ENCODE measurements around the gene LBH.

Gene LBH

DNA sequence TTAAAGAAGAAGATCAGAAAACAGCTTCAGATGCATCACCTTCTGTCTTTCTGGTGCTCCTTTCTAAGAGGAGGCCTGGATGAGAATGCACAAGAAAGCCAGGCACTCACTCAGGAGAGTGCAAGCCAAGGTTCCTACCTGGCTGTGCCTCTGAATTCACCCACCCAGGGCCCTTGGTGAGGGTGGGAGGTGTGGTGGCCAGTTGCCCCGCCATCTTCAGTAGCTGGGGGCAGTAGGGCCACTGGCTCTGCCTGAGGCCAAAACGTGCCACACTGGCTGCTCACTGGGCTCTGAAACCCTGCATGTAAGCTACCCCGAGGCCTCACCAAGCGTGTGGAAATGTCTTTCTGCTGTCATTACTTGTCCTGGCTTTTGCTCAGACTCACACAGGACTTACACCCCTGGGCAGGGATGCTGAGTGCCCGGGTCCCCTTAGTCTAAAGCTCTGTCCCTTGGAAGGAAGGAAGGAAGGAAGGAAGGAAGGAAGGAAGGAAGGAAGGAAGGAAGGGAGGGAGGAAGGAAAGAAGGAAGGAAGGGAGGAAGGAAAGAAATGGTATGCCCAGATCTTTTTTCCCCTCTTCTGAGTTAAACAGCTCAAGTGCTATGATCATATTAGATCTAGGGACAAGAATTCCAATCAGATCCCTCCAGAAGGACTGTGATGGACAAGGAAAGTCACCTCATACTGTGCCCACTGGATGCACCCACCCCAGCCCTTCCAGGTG, 8.5 kb upstream of the LBH start:
- Histone ChIP-seq H3K36me3 (ENCODE audit: control insufficient read depth, insufficient read depth, low read length) (no peaks in the 10 kb centered on the region), H3K4ac (ENCODE audit: low read depth, low read length) (no peak overlapping the region), H3K4me2 (ENCODE audit: low read length) (no peak overlapping the region), H2BK120ac (ENCODE audit: low read depth, low read length) (no peak overlapping the region), H3K56ac (ENCODE audit: low read length) (no peak overlapping the region), H3K4me1 (ENCODE audit: control insufficient read depth, low read depth, low read length) (peaks cover 13% of the 10 kb centered on the region), H3K4me3 (ENCODE audit: low read length) (no peak overlapping the region), H3K27ac (ENCODE audit: low read depth, low read length) (no peak overlapping the region), H2BK15ac (replicated peaks; ENCODE audit: low read depth) (no peak overlapping the region), H3K23ac (ENCODE audit: low read length) (no peak overlapping the region), H2AK5ac (ENCODE audit: low read length) (no peak overlapping the region), H3K9ac (ENCODE audit: low read length) (no peak overlapping the region), H3K79me1 (ENCODE audit: low read length) (no peaks in the 10 kb centered on the region), H3K79me2 (ENCODE audit: control insufficient read depth, insufficient read depth, low read length) (no peaks in the 10 kb centered on the region), H3K27me3 (ENCODE audit: insufficient read depth, low read length, poor library complexity) (no peaks in the 10 kb centered on the region), H2BK5ac (ENCODE audit: low read length) (no peak overlapping the region), H4K8ac (ENCODE audit: low read depth, low read length) (no peak overlapping the region), H3K18ac (ENCODE audit: low read length) (no peak overlapping the region), H4K5ac (ENCODE audit: low read length) (no peak overlapping the region)
- DNase-seq, result no peak
- WGBS (ENCODE audit: extremely low coverage, insufficient coverage, low lambda C conversion rate), result no CpG with 5 or more reads among the region's 5 CpGs

DNA sequence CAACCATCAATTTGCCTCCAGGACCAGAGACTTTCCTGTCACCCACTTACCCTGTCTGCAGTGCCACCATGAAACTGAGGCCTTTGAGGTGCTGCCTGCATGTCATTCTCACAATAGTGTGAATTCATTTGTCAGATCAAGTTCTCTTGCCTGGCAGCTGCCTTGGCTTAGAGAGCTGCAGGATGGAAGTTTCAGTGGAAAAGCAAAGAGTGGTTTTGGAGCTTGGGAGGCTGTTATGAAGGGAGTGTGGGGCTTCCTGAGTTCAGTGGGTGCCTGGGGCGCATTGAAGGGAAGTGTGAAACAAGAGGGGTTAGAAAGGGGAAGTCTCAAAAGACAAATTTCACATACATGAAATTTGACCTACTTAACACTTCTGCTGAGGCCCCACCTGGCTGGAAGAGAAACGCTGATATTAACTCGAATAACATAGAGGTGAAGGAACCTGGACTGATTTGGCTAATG, 7.9 kb upstream of the LBH start:
- Histone ChIP-seq H3K9ac (ENCODE audit: low read length) (no peak overlapping the region), H3K18ac (ENCODE audit: low read length) (no peak overlapping the region), H3K36me3 (ENCODE audit: control insufficient read depth, insufficient read depth, low read length) (no peaks in the 10 kb centered on the region), H2BK120ac (ENCODE audit: low read depth, low read length) (no peak overlapping the region), H3K4me2 (ENCODE audit: low read length) (no peak overlapping the region), H2BK5ac (ENCODE audit: low read length) (no peak overlapping the region), H3K56ac (ENCODE audit: low read length) (no peak overlapping the region), H3K79me2 (ENCODE audit: control insufficient read depth, insufficient read depth, low read length) (no peaks in the 10 kb centered on the region), H3K4me1 (ENCODE audit: control insufficient read depth, low read depth, low read length) (peaks cover 13% of the 10 kb centered on the region), H3K79me1 (ENCODE audit: low read length) (no peaks in the 10 kb centered on the region), H2BK15ac (replicated peaks; ENCODE audit: low read depth) (no peak overlapping the region), H3K27ac (ENCODE audit: low read depth, low read length) (no peak overlapping the region), H3K4ac (ENCODE audit: low read depth, low read length) (no peak overlapping the region), H3K27me3 (ENCODE audit: insufficient read depth, low read length, poor library complexity) (no peaks in the 10 kb centered on the region), H2AK5ac (ENCODE audit: low read length) (no peak overlapping the region), H3K23ac (ENCODE audit: low read length) (no peak overlapping the region), H3K4me3 (ENCODE audit: low read length) (no peak overlapping the region), H4K5ac (ENCODE audit: low read length) (no peak overlapping the region), H4K8ac (ENCODE audit: low read depth, low read length) (no peak overlapping the region)
- no CpG with 5 or more reads among the region's 3 CpGs for WGBS (ENCODE audit: extremely low coverage, insufficient coverage, low lambda C conversion rate)
- no peak for DNase-seq

GRCh38 chr2:30224151-30224550, 7.2 kb upstream of the LBH start:
- DNase-seq, result no peak

GRCh38 chr2:30225131-30225762, 6.1 kb upstream of the LBH start:
- no peak overlapping the region for H3K4me3 ChIP-seq (ENCODE audit: low read length)
- H2AK5ac ChIP-seq (ENCODE audit: low read length), result peak overlapping the region; percentile 40
- no peak overlapping the region for H3K4me2 ChIP-seq (ENCODE audit: low read length)
- H3K36me3 ChIP-seq (ENCODE audit: control insufficient read depth, insufficient read depth, low read length), result no peaks in the 10 kb centered on the region
- H4K5ac ChIP-seq (ENCODE audit: low read length), result no peak overlapping the region
- H3K23ac ChIP-seq (ENCODE audit: low read length), result no peak overlapping the region
- no peak overlapping the region for H2BK15ac ChIP-seq (replicated peaks; ENCODE audit: low read depth)
- no CpG with 5 or more reads among the region's 8 CpGs for WGBS (ENCODE audit: extremely low coverage, insufficient coverage, low lambda C conversion rate)
- no peaks in the 10 kb centered on the region for H3K27me3 ChIP-seq (ENCODE audit: insufficient read depth, low read length, poor library complexity)
- H4K8ac ChIP-seq (ENCODE audit: low read depth, low read length), result no peak overlapping the region
- no peak overlapping the region for H3K27ac ChIP-seq (ENCODE audit: low read depth, low read length)
- no peak overlapping the region for H3K56ac ChIP-seq (ENCODE audit: low read length)
- H3K18ac ChIP-seq (ENCODE audit: low read length), result peak overlapping the region; percentile 21
- H2BK5ac ChIP-seq (ENCODE audit: low read length), result no peak overlapping the region
- no peak for DNase-seq
- no peaks in the 10 kb centered on the region for H3K79me1 ChIP-seq (ENCODE audit: low read length)
- no peak overlapping the region for H2BK120ac ChIP-seq (ENCODE audit: low read depth, low read length)
- H3K4me1 ChIP-seq (ENCODE audit: control insufficient read depth, low read depth, low read length), result peaks cover 13% of the 10 kb centered on the region
- H3K79me2 ChIP-seq (ENCODE audit: control insufficient read depth, insufficient read depth, low read length), result no peaks in the 10 kb centered on the region
- no peak overlapping the region for H3K4ac ChIP-seq (ENCODE audit: low read depth, low read length)
- H3K9ac ChIP-seq (ENCODE audit: low read length), result no peak overlapping the region

More at GRCh38 chr2:30224151-30224550, 7.2 kb upstream of the LBH start:
- H3K4me1 ChIP-seq (ENCODE audit: control insufficient read depth, low read depth, low read length), result peaks cover 13% of the 10 kb centered on the region
- peak overlapping the region; percentile 27 for H2AK5ac ChIP-seq (ENCODE audit: low read length)
- no peak overlapping the region for H4K5ac ChIP-seq (ENCODE audit: low read length)
- H3K79me1 ChIP-seq (ENCODE audit: low read length), result no peaks in the 10 kb centered on the region
- no peak overlapping the region for H3K27ac ChIP-seq (ENCODE audit: low read depth, low read length)
- H3K4me2 ChIP-seq (ENCODE audit: low read length), result no peak overlapping the region
- H2BK15ac ChIP-seq (replicated peaks; ENCODE audit: low read depth), result no peak overlapping the region
- no peaks in the 10 kb centered on the region for H3K36me3 ChIP-seq (ENCODE audit: control insufficient read depth, insufficient read depth, low read length)
- H3K9ac ChIP-seq (ENCODE audit: low read length), result no peak overlapping the region
- no peak overlapping the region for H4K8ac ChIP-seq (ENCODE audit: low read depth, low read length)
- H3K18ac ChIP-seq (ENCODE audit: low read length), result no peak overlapping the region
- no peaks in the 10 kb centered on the region for H3K27me3 ChIP-seq (ENCODE audit: insufficient read depth, low read length, poor library complexity)
- no peak overlapping the region for H3K4ac ChIP-seq (ENCODE audit: low read depth, low read length)
- no peak overlapping the region for H2BK120ac ChIP-seq (ENCODE audit: low read depth, low read length)
- no peak overlapping the region for H2BK5ac ChIP-seq (ENCODE audit: low read length)
- H3K56ac ChIP-seq (ENCODE audit: low read length), result no peak overlapping the region
- H3K23ac ChIP-seq (ENCODE audit: low read length), result no peak overlapping the region
- H3K4me3 ChIP-seq (ENCODE audit: low read length), result no peak overlapping the region
- H3K79me2 ChIP-seq (ENCODE audit: control insufficient read depth, insufficient read depth, low read length), result no peaks in the 10 kb centered on the region

GRCh38 chr2:30226144-30227032, 4.9 kb upstream of the LBH start:
- Histone ChIP-seq H3K79me1 (ENCODE audit: low read length) (no peaks in the 10 kb centered on the region), H2AK5ac (ENCODE audit: low read length) (no peak overlapping the region), H3K23ac (ENCODE audit: low read length) (no peak overlapping the region), H3K18ac (ENCODE audit: low read length) (no peak overlapping the region), H2BK5ac (ENCODE audit: low read length) (no peak overlapping the region), H3K36me3 (ENCODE audit: control insufficient read depth, insufficient read depth, low read length) (no peaks in the 10 kb centered on the region), H4K5ac (ENCODE audit: low read length) (no peak overlapping the region), H3K27me3 (ENCODE audit: insufficient read depth, low read length, poor library complexity) (no peaks in the 10 kb centered on the region), H4K8ac (ENCODE audit: low read depth, low read length) (no peak overlapping the region), H3K27ac (ENCODE audit: low read depth, low read length) (no peak overlapping the region), H3K9ac (ENCODE audit: low read length) (no peak overlapping the region), H3K4me3 (ENCODE audit: low read length) (no peak overlapping the region), H2BK15ac (replicated peaks; ENCODE audit: low read depth) (no peak overlapping the region), H2BK120ac (ENCODE audit: low read depth, low read length) (no peak overlapping the region), H3K4me1 (ENCODE audit: control insufficient read depth, low read depth, low read length) (peaks cover 13% of the 10 kb centered on the region), H3K4ac (ENCODE audit: low read depth, low read length) (no peak overlapping the region), H3K56ac (ENCODE audit: low read length) (no peak overlapping the region), H3K4me2 (ENCODE audit: low read length) (no peak overlapping the region), H3K79me2 (ENCODE audit: control insufficient read depth, insufficient read depth, low read length) (no peaks in the 10 kb centered on the region)
- WGBS (ENCODE audit: extremely low coverage, insufficient coverage, low lambda C conversion rate), result no CpG with 5 or more reads among the region's 10 CpGs
- no peak for DNase-seq
